HEK293 (cell line): Measurements from ENCODE around the gene PRLR.

Source experiments
- CTCF ChIA-PET: fragments of 350-600 bp; formaldehyde crosslinking; extraction: SDS; loops from one replicate; lab custom pipeline; 2021; ENCODE audit warnings: antibody characterized with exemption; lab: Yijun Ruan, JAX
- POLR2A ChIA-PET: fragments of 300-600 bp; formaldehyde crosslinking; extraction: SDS; loops from one replicate; lab custom pipeline; 2020; ENCODE audit warnings: antibody characterized with exemption, inconsistent platforms; lab: Yijun Ruan, JAX
- H3K27ac ChIP-seq: fragments of 200-500 bp; sonication (Bioruptor generic); 2 replicates; pipeline ENCODE4 v1.5.1; 2014; ENCODE audit warnings: low read depth, low read length, control low read depth, inconsistent platforms; ENCODE audit errors: extremely low read depth
- H3K36me3 ChIP-seq, 2 experiments: fragments of 200-500 bp in 1 of 2; sonication (Bioruptor generic) in 1 of 2; 1 replicate in 1 of 2; 2 replicates in 1 of 2; pipeline ENCODE4 v1.5.1; 2014 to 2017; ENCODE audit warnings: inconsistent platforms in 2 of 2, low read length in 2 of 2; ENCODE audit not compliant: control insufficient read depth in 2 of 2, insufficient read depth in 1 of 2
- H3K4me1 ChIP-seq: fragments of 200-500 bp; sonication (Bioruptor generic); 2 replicates; pipeline ENCODE4 v1.5.1; 2014; ENCODE audit warnings: mild to moderate bottlenecking, low read length, inconsistent platforms; ENCODE audit not compliant: control insufficient read depth, insufficient read depth
- H3K4me3 ChIP-seq: 2 replicates; pipeline ENCODE4 v1.5.1; 2011; ENCODE audit warnings: low read depth, mild to moderate bottlenecking, control low read depth, low read length, moderate library complexity
- H3K9me3 ChIP-seq: fragments of 200-500 bp; sonication (Bioruptor generic); 2 replicates; pipeline ENCODE4 v1.5.1; 2014; ENCODE audit warnings: low read depth, low read length, inconsistent platforms; ENCODE audit not compliant: control insufficient read depth, insufficient read depth
- ELK4 ChIP-seq: IDR thresholded peaks from 2 replicates; pipeline ENCODE4 v1.6.1; 2011; ENCODE audit warnings: mild to moderate bottlenecking, low read depth, low read length, borderline replicate concordance
- MZF1 ChIP-seq: fragments of 450-650 bp; formaldehyde crosslinking; IDR thresholded peaks from 2 replicates; pipeline ENCODE4 v1.5.1; 2017; ENCODE audit warnings: missing biosample characterization, missing genetic modification characterization, borderline replicate concordance
- PRDM1 ChIP-seq: fragments of 450-650 bp; formaldehyde crosslinking; IDR thresholded peaks from 2 replicates; pipeline ENCODE4; 2016; ENCODE audit warnings: missing biosample characterization, missing genetic modification characterization
- PRDM2 ChIP-seq: fragments of 450-650 bp; formaldehyde crosslinking; IDR thresholded peaks from 2 replicates; pipeline ENCODE4 v1.5.1; 2016; ENCODE audit warnings: missing biosample characterization, missing genetic modification characterization, borderline replicate concordance
- SCRT2 ChIP-seq: fragments of 450-650 bp; formaldehyde crosslinking; IDR thresholded peaks from 2 replicates; pipeline ENCODE4 v1.5.1; 2016; ENCODE audit warnings: missing biosample characterization, missing genetic modification characterization
- YY1 ChIP-seq: fragments of 450-650 bp; formaldehyde crosslinking; IDR thresholded peaks from 2 replicates; pipeline ENCODE4 v1.5.1; 2018; ENCODE audit warnings: missing biosample characterization, missing genetic modification characterization
- ZBTB21 ChIP-seq: fragments of 450-650 bp; formaldehyde crosslinking; IDR thresholded peaks from 2 replicates; pipeline ENCODE4 v1.5.1; 2017; ENCODE audit warnings: missing biosample characterization, missing genetic modification characterization
- ZFP37 ChIP-seq: fragments of 450-650 bp; formaldehyde crosslinking; IDR thresholded peaks from 2 replicates; pipeline ENCODE4 v1.5.1; 2016; ENCODE audit warnings: missing biosample characterization, missing genetic modification characterization
- ZNF146 ChIP-seq: fragments of 450-650 bp; formaldehyde crosslinking; IDR thresholded peaks from 2 replicates; pipeline ENCODE4 v1.5.1; 2016; ENCODE audit warnings: missing biosample characterization, missing genetic modification characterization
- ZNF37A ChIP-seq: fragments of 450-650 bp; IDR thresholded peaks from 2 replicates; pipeline ENCODE4 v1.5.1; 2018; ENCODE audit warnings: missing biosample characterization, missing genetic modification characterization
- ZNF423 ChIP-seq: fragments of 450-650 bp; formaldehyde crosslinking; IDR thresholded peaks from 2 replicates; pipeline ENCODE4 v1.5.1; 2016; ENCODE audit warnings: missing biosample characterization, missing genetic modification characterization
- ZNF510 ChIP-seq: fragments of 450-650 bp; formaldehyde crosslinking; IDR thresholded peaks from 2 replicates; pipeline ENCODE4 v1.5.1; 2018; ENCODE audit warnings: mild to moderate bottlenecking, missing genetic modification characterization, missing biosample characterization; ENCODE audit not compliant: insufficient replicate concordance
- ZNF521 ChIP-seq: fragments of 450-650 bp; formaldehyde crosslinking; IDR thresholded peaks from 2 replicates; pipeline ENCODE4 v1.5.1; 2017; ENCODE audit warnings: missing biosample characterization, mild to moderate bottlenecking, missing genetic modification characterization
- ZNF549 ChIP-seq: fragments of 450-650 bp; IDR thresholded peaks from 2 replicates; pipeline ENCODE4 v1.5.1; 2018; ENCODE audit warnings: missing biosample characterization, missing genetic modification characterization, mild to moderate bottlenecking, inconsistent platforms, moderate library complexity
- ZNF571 ChIP-seq: fragments of 450-650 bp; formaldehyde crosslinking; IDR thresholded peaks from 2 replicates; pipeline ENCODE4 v1.5.0; 2017; ENCODE audit warnings: missing biosample characterization, missing genetic modification characterization

Gene PRLR

GRCh38 chr5:35015063-35015462 is 215.2 kb downstream of the PRLR start (continued):
- TF ChIP-seq ZNF549 (tag by site-specific recombination), result no peak
- no peak for TF ChIP-seq ZNF510
- TF ChIP-seq, all 188 proteins: peak for 0

GRCh38 chr5:35012796-35013195 is 217.5 kb downstream of the PRLR start:
- CTCF ChIA-PET, result interaction anchor here (1.5 kb wide), 1 partner anchor 9 kb away, joined by 7 read pairs; no protein-coding TSS in a partner anchor

GRCh38 chr5:35012365-35012764 is 217.9 kb downstream of the PRLR start:
- CTCF ChIA-PET, result interaction anchor here (0.5 to 1.5 kb wide), 2 partner anchors 9 to 592 kb away, joined by 3 to 7 read pairs; no protein-coding TSS in a partner anchor

More at GRCh38 chr5:35012796-35013195, 217.5 kb downstream of the PRLR start:
- no peaks in the 10 kb centered on the region for H3K4me1 ChIP-seq
- no peak for TF ChIP-seq ELK4
- no peak for TF ChIP-seq ZBTB21
- TF ChIP-seq ZFP37, result no peak
- TF ChIP-seq ZNF571 (tag by site-specific recombination), result no peak
- no peak for TF ChIP-seq ZNF146 (tag by site-specific recombination)
- TF ChIP-seq SCRT2 (tag by site-specific recombination), result no peak
- no peak for TF ChIP-seq PRDM1 (tag by site-specific recombination)
- no peak for TF ChIP-seq PRDM2 (tag by site-specific recombination)
- no peak for TF ChIP-seq ZNF423 (tag by site-specific recombination)
- no peak for TF ChIP-seq YY1 (tag by site-specific recombination)
- no peak for TF ChIP-seq ZNF521 (tag by site-specific recombination)
- TF ChIP-seq MZF1 (tag by site-specific recombination), result no peak
- no peak for TF ChIP-seq ZNF549 (tag by site-specific recombination)
- POLR2A ChIA-PET, result no interaction called here
- no peak overlapping the region for H3K27ac ChIP-seq
- H3K36me3 ChIP-seq, result no peaks in the 10 kb centered on the region
- H3K4me3 ChIP-seq, result no peak overlapping the region
- no peaks in the 10 kb centered on the region for H3K9me3 ChIP-seq

More at GRCh38 chr5:35012365-35012764, 217.9 kb downstream of the PRLR start:
- TF ChIP-seq ZNF37A, result no peak
- H3K9me3 ChIP-seq, result no peaks in the 10 kb centered on the region
- H3K4me3 ChIP-seq, result no peak overlapping the region
- H3K4me1 ChIP-seq, result no peaks in the 10 kb centered on the region
- H3K36me3 ChIP-seq, result no peaks in the 10 kb centered on the region
- H3K27ac ChIP-seq, result no peak overlapping the region
- POLR2A ChIA-PET, result no interaction called here
